Chondrocyte (in vitro differentiated cells): Measurements from ENCODE around the gene TTLL5. TPM values are rescaled to one million over a fixed set of nuclear protein-coding genes. Genes with fewer than 3 reads are reported as not detected.
A peak's percentile ranks its signal among the peaks of the same experiment; 100 is the strongest.

Source experiments
- DNase-seq: peaks from one replicate; pipeline ENCODE4 v3.0.0; 2021; ENCODE audit warnings: mixed read lengths, low spot score
- H3K27ac Mint-ChIP-seq: one replicate; pipeline ENCODE4 v1.8.0; 2021; ENCODE audit warnings: mild to moderate bottlenecking, moderate library complexity, mixed read lengths; ENCODE audit not compliant: unreplicated experiment
- H3K27me3 Mint-ChIP-seq: 2 replicates; pipeline ENCODE4 v1.8.0; 2021; ENCODE audit warnings: low read depth, mixed read lengths
- H3K36me3 Mint-ChIP-seq: 2 replicates; pipeline ENCODE4 v1.8.0; 2021; ENCODE audit warnings: low read depth, mixed read lengths
- H3K4me1 Mint-ChIP-seq: 2 replicates; pipeline ENCODE4 v1.8.0; 2021; ENCODE audit warnings: low read depth, mild to moderate bottlenecking, mixed read lengths
- H3K4me3 Mint-ChIP-seq: one replicate; pipeline ENCODE4 v1.8.0; 2021; ENCODE audit warnings: mild to moderate bottlenecking, moderate library complexity, mixed read lengths; ENCODE audit not compliant: unreplicated experiment
- H3K9me3 Mint-ChIP-seq: 2 replicates; pipeline ENCODE4 v1.8.0; 2021; ENCODE audit warnings: low read depth, mixed read lengths
- total RNA-seq: library from RNA; stranded (reverse); gene quantifications from 3 replicates; pipeline ENCODE4 v1.2.1, GENCODE V29; 2021
- TF ChIP-seq, protein P1 (sequence below): fragments of 200-600 bp; sonication (generic); IDR thresholded peaks from 2 replicates; pipeline ENCODE4 v1.5.0; 2021; ENCODE audit warnings: antibody characterized with exemption, mild to moderate bottlenecking, moderate library complexity

The TTLL5 gene
- total RNA-seq, 1 donor from 2014 or later, result 22.1 TPM

DNA sequence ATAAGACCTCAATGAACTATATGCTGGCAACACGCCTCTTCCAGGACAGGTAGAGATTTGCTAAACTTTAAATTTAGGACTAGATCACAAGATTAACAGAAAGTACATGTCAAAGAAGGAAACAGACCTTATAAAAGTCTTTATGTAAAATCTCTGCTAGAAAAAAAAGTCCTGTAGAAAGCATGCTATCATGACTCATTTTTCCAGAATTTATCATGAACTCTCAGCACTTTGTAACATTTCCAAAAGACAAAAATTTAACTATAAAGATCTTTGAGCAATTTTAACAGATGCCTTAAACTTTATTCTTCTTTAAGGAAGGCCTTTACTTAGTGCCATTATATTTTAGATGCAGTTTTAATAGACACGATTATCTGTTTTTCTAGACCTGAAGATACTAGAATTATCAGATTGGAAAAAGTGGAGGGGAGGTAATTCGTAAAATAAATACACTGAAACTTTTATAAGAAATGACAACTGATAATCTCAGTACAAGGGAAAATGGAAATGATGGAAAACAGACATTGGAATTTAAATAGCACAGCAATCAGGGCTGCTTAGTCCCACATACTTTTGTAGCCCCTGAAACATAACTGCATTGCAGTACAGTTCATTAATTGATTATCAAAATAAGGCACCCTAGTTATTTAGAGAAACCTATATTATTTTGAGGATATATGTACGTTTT, 92.0 kb downstream of the TTLL5 start:
- Mint-ChIP-seq H3K27me3 (no peaks in the 10 kb centered on the region), H3K36me3 (peaks cover 5% of the 10 kb centered on the region), H3K4me1 (peaks cover 51% of the 10 kb centered on the region), H3K4me3 (no peak overlapping the region), H3K27ac (peak overlapping the region; percentile 90), H3K9me3 (peaks cover 3% of the 10 kb centered on the region)
- TF ChIP-seq, protein P1, sequence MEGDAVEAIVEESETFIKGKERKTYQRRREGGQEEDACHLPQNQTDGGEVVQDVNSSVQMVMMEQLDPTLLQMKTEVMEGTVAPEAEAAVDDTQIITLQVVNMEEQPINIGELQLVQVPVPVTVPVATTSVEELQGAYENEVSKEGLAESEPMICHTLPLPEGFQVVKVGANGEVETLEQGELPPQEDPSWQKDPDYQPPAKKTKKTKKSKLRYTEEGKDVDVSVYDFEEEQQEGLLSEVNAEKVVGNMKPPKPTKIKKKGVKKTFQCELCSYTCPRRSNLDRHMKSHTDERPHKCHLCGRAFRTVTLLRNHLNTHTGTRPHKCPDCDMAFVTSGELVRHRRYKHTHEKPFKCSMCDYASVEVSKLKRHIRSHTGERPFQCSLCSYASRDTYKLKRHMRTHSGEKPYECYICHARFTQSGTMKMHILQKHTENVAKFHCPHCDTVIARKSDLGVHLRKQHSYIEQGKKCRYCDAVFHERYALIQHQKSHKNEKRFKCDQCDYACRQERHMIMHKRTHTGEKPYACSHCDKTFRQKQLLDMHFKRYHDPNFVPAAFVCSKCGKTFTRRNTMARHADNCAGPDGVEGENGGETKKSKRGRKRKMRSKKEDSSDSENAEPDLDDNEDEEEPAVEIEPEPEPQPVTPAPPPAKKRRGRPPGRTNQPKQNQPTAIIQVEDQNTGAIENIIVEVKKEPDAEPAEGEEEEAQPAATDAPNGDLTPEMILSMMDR, result no peak
- no peak for DNase-seq

DNA sequence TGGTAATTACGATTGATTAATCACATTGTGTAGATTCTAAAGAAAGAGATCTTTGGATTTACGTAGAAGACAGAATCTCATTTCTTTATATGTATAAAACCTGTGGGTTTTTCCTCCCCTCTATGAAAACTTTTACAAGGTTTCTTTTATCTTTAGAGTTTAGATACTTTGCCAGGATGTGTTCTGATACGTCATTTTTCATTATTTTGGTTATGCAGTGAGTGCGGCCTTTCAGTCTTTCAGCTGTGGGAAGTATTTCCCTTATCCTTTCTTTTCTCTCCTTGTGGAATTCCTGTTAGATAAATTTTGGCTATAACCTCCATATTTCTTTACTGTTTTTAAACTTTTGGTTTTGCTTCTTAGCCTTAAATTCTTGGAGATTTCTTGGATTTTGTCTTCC, 92.7 kb downstream of the TTLL5 start:
- Mint-ChIP-seq H3K4me3 (peak overlapping the region; percentile 7), H3K9me3 (peaks cover 3% of the 10 kb centered on the region), H3K27ac (peak overlapping the region; percentile 68), H3K4me1 (peaks cover 45% of the 10 kb centered on the region), H3K27me3 (no peaks in the 10 kb centered on the region), H3K36me3 (peaks cover 5% of the 10 kb centered on the region)
- DNase-seq, result no peak
- TF ChIP-seq, protein P1, result no peak

DNA sequence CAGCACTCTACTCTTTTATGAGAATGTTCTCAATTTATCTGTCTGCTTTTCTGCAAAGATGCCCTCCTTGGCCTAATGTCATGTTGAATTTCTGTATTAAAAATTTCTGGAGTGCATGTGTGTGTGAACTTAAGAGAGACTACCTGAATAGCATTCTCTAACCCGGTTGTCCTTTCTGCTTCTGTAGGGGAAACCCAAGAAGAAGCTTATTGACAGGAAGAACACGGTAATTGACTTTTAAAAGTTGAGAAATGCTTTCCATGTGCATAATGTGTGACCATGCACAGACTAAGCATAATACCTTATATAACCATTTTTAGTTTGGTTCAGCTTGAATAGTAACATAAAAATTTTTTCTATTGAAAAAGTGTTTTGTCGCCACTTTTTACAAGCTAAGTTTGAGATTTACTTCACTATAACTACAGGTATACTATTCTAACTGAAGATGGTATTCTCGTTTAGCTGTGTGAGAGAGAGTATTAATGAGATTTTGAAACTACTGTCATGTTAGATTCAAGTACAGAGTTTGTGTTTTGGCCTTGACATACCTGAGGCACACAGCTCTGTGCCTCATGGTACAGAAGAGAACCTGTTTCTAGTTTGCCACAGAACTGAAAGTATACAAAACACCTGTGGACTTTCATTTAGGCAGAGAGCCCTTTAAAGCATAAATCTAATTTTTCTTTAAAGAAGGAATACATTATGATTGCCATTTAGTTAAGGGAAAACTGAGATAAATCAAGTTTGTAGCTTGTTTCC, 96.8 kb downstream of the TTLL5 start:
- TF ChIP-seq, protein P1, result no peak
- Mint-ChIP-seq H3K36me3 (peaks cover 7% of the 10 kb centered on the region), H3K27me3 (no peaks in the 10 kb centered on the region), H3K27ac (no peak overlapping the region), H3K4me3 (no peak overlapping the region), H3K9me3 (peaks cover 3% of the 10 kb centered on the region), H3K4me1 (peaks cover 23% of the 10 kb centered on the region)
- DNase-seq, result no peak

DNA sequence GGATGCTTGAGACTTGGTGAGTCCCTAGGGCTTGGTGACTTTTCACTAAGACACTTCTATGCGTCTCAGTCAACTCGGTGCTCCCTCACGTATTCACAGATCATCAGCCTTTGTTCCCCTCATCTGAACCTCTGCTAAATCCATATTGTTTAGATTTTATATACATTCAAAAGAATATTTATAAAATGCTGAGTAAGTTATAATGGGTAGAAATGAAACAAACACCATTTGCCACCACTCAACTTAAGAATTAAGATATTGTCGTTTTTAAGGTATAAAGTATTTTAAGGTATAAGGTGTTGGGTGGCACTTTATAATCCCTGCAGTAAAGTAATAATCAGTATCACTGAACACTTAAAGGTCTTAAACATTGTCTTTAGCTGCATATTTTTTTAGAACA, 103.0 kb downstream of the TTLL5 start:
- H3K36me3 Mint-ChIP-seq, result peaks cover 3% of the 10 kb centered on the region
- H3K4me3 Mint-ChIP-seq, result no peak overlapping the region
- no peaks in the 10 kb centered on the region for H3K4me1 Mint-ChIP-seq
- H3K27ac Mint-ChIP-seq, result no peak overlapping the region
- TF ChIP-seq, protein P1, result no peak
- H3K27me3 Mint-ChIP-seq, result no peaks in the 10 kb centered on the region
- H3K9me3 Mint-ChIP-seq, result no peaks in the 10 kb centered on the region
- no peak for DNase-seq

DNA sequence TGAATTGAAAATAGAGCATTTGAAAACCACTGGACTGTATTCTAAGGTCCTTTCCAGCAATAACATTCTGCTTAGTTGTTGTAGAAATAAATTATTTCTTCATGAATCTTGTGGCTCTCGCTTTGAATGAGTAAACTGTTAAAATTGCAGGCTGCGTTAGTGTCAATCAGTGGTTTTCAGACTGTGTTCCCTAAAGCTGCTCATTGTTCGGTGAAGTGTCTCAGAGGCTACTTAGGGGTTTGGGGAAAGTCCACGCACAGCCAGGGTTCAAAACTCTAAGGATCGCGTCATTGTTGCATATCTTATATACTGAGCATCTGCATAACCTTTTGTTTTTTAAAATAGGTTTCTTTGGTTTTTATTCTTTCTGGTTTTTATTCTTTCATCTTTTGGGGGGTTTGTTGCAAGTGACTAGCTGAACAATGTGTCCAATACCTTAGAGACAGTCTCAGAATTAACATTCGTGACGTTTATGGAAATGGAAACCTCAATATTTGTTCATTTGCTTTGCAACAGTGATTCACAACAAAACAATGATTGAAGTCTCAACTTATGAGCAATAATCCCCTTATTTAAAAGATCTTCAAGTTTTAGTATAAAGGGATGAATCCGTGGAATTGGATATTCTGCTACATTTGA, 108.1 kb downstream of the TTLL5 start:
- no peaks in the 10 kb centered on the region for H3K9me3 Mint-ChIP-seq
- no peak overlapping the region for H3K27ac Mint-ChIP-seq
- no peak overlapping the region for H3K4me3 Mint-ChIP-seq
- no peaks in the 10 kb centered on the region for H3K4me1 Mint-ChIP-seq
- no peak for DNase-seq
- H3K27me3 Mint-ChIP-seq, result no peaks in the 10 kb centered on the region
- TF ChIP-seq, protein P1, result no peak
- H3K36me3 Mint-ChIP-seq, result peaks cover 2% of the 10 kb centered on the region
